T-cell (primary cell): ENCODE measurements around the gene MYBPC3. TPM values are rescaled to one million over a fixed set of nuclear protein-coding genes. Genes with fewer than 3 reads are reported as not detected.

Source experiments
- ATAC-seq, 4 experiments: fragments of 200-7000 bp in 3 of 4; fragments of 150-1000 bp in 1 of 4; cut with Tn5 transposase; replicated peaks in 1 of 4; 1 replicate in 3 of 4; 2 replicates in 1 of 4; pipeline ENCODE4 v1.10.0; 2021; ENCODE audit warnings: moderate library complexity in 3 of 4, mild to moderate bottlenecking in 2 of 4, moderate number of reproducible peaks in 1 of 4
- CTCF ChIA-PET, 2 donors: fragments of 300-600 bp; sonication (Branson Sonifier 250); formaldehyde crosslinking; loops; one replicate each; lab custom pipeline; 2022; ENCODE audit warnings: antibody characterized with exemption in 2 of 2; lab: Charles Lee
- POLR2A ChIA-PET, 2 donors: fragments of 300-600 bp; sonication (Branson Sonifier 250); formaldehyde crosslinking; loops; one replicate each; lab custom pipeline; 2022; ENCODE audit warnings: antibody characterized with exemption in 2 of 2; lab: Charles Lee
- DNase-seq, 35 experiments: peaks; one replicate each; pipeline versions ENCODE4 v3.0.0 to v3.0.0-alpha.2; 2013 to 2023
- H3K27ac ChIP-seq: one replicate; pipeline ENCODE4 v1.5.1; 2013; ENCODE audit warnings: low read length
- H3K27me3 ChIP-seq, 2 experiments: replicated peaks in 1 of 2; 1 replicate in 1 of 2; 2 replicates in 1 of 2; pipeline versions ENCODE4 v1.6.1 to v1.7.0; 2013; ENCODE audit warnings: low read length in 1 of 2, mixed read lengths in 1 of 2; ENCODE audit not compliant: control insufficient read depth in 2 of 2, insufficient read depth in 2 of 2; ENCODE audit errors: extremely low read depth in 1 of 2
- H3K36me3 ChIP-seq, 2 donors: 1 replicate in 1 of 2; 2 replicates in 1 of 2; pipeline versions ENCODE4 v1.6.1 to v1.7.0; 2013; ENCODE audit warnings: low read length in 1 of 2; ENCODE audit not compliant: control insufficient read depth in 2 of 2, insufficient read depth in 1 of 2; ENCODE audit errors: extremely low read depth in 1 of 2
- H3K4me1 ChIP-seq, 2 experiments: 1 replicate in 1 of 2; 2 replicates in 1 of 2; pipeline versions ENCODE4 v1.6.1 to v1.7.0; 2013; ENCODE audit warnings: low read length in 2 of 2, mixed read lengths in 1 of 2; ENCODE audit not compliant: insufficient read depth in 2 of 2, control insufficient read depth in 1 of 2; ENCODE audit errors: extremely low read depth in 1 of 2
- H3K4me3 ChIP-seq, 2 donors: 1 replicate in 1 of 2; 2 replicates in 1 of 2; pipeline versions ENCODE4 v1.5.1 to v1.7.0; 2013; ENCODE audit warnings: mild to moderate bottlenecking in 2 of 2, low read length in 1 of 2, moderate library complexity in 1 of 2; ENCODE audit not compliant: control insufficient read depth in 1 of 2; ENCODE audit errors: extremely low read depth in 1 of 2
- H3K9me3 ChIP-seq: 2 replicates; pipeline ENCODE4 v1.7.0; 2013
- H3K27ac Mint-ChIP-seq, 2 donors: one replicate each; pipeline ENCODE4 v1.8.0; 2020 to 2021; ENCODE audit warnings: mild to moderate bottlenecking in 2 of 2, mixed read lengths in 2 of 2
- H3K27me3 Mint-ChIP-seq, 2 donors: one replicate each; pipeline ENCODE4 v1.8.0; 2021 to 2022; ENCODE audit warnings: mixed read lengths in 2 of 2
- H3K36me3 Mint-ChIP-seq: one replicate; pipeline ENCODE4 v1.8.0; 2021; ENCODE audit warnings: mixed read lengths
- H3K4me1 Mint-ChIP-seq, 3 donors: one replicate each; pipeline ENCODE4 v1.8.0; 2020 to 2022; ENCODE audit warnings: mixed read lengths in 3 of 3, mild to moderate bottlenecking in 1 of 3
- H3K4me3 Mint-ChIP-seq, 3 donors: one replicate each; pipeline ENCODE4 v1.8.0; 2020 to 2022; ENCODE audit warnings: mild to moderate bottlenecking in 3 of 3, mixed read lengths in 3 of 3, moderate library complexity in 3 of 3
- H3K9me3 Mint-ChIP-seq, 3 donors: one replicate each; pipeline ENCODE4 v1.8.0; 2020 to 2022; ENCODE audit warnings: mixed read lengths in 3 of 3
- WGBS: methylation state at CpG from one replicate; pipeline ENCODE4 v1.1.5; 2013; ENCODE audit warnings: missing lambda C conversion rate; ENCODE audit not compliant: insufficient coverage; 5-methylcytosine and 5-hydroxymethylcytosine counted together
- total RNA-seq, 35 experiments: library from RNA in 6 of 35; stranded (reverse) in 6 of 35; fragments of 120-200 nt in 1 of 35; gene quantifications; one replicate each; pipeline versions ENCODE4 v1.2.1 to v1.2.4 and lab custom pipeline; 2013 to 2026

MYBPC3 gene
- total RNA-seq, 5 donors from 2014 or later (not counting 1 experiment from before 2014, with no cell fraction given): not detected

DNA sequence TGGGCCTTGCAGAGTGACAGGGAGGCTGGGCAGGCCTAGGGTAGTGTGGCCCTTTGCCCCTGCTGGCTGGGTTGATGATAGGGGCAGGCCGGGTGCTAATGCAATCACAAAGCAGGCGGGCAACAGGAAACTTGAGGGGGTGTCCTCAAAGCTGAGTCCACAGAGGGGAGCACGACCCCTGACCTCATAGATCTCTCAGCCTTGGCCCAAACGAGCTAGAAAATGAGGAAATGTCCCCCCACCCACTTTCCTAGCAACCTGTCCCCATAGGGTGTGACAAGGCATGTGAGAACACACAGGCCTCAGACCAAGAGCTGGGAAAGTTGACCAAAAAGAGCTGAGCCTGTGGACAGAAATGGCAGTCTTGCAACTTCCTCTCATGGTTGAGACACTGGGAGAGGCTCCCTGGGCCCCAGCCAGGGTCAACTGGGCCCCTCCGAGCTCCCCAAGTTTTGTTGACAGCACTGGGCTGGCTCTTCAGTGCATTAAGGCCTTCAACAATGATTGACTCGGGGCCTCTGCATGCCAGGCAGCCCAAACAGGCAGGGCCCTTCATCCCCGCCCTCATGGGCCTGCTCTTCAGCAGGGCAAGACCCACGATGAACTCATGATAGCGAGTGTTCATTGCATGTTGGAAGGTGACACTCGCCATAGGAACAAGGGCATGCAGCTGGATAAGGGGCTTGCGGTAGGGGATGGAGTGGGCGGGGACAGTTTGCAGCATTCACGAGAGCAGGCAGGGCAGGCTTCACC is 35.6 kb upstream of the MYBPC3 start:
- H3K4me3 ChIP-seq: no peak overlapping the region
- H3K9me3 ChIP-seq: no peaks in the 10 kb centered on the region
- H3K4me1 Mint-ChIP-seq: peaks cover 21 to 35% (median 21%) of the 10 kb centered on the region in 3 donors
- no peaks in the 10 kb centered on the region for H3K9me3 Mint-ChIP-seq
- no peaks in the 10 kb centered on the region for H3K36me3 ChIP-seq
- no peak overlapping the region for H3K4me3 Mint-ChIP-seq
- H3K27ac Mint-ChIP-seq: peak overlapping the region in 1 of 2 donors; percentile 34
- H3K36me3 Mint-ChIP-seq: no peaks in the 10 kb centered on the region
- peaks cover 0 to 7% of the 10 kb centered on the region in 2 experiments for H3K27me3 ChIP-seq
- H3K4me1 ChIP-seq: peaks cover 0 to 42% of the 10 kb centered on the region in 2 experiments
- ATAC-seq (no peak), DNase-seq (no peak)
- no peaks in the 10 kb centered on the region for H3K27me3 Mint-ChIP-seq
- POLR2A ChIA-PET: interaction anchor here in 1 of 2 donors (0.6 kb wide), 1 partner anchor 14 kb away, joined by 4 read pairs; no protein-coding TSS in a partner anchor
- 83% methylated on average over 9 of the region's 13 CpGs for WGBS
- H3K27ac ChIP-seq: no peak overlapping the region
- CTCF ChIA-PET: interaction anchor here in 1 of 2 donors (0.6 kb wide), 1 partner anchor 162 kb away, joined by 7 read pairs; no protein-coding TSS in a partner anchor

DNA sequence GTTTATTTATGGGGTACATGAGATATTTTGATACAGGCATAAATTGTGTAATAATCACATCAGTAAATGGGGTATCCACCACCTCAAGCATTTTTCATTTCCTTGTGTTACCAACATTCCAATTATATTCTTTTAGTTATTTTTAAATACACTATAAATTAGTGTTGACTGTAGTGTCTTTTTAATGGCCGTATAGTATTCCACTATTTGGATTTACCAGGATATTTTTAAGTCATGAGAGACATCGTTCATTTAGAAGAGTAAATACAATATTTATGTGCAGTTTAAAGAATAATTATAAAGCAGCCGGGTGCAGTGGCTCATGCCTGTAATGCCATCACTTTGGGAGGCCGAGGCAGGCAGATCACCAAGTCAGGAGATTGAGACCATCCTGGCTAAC is 32.0 kb upstream of the MYBPC3 start:
- DNase-seq: no peak
- 80% methylated on average over 1 of the region's 4 CpGs for WGBS
- no peak overlapping the region for H3K27ac ChIP-seq
- H3K4me1 ChIP-seq: peaks cover 0 to 18% of the 10 kb centered on the region in 2 experiments
- POLR2A ChIA-PET: no interaction called here
- no peaks in the 10 kb centered on the region for H3K36me3 ChIP-seq
- H3K9me3 ChIP-seq: no peaks in the 10 kb centered on the region
- CTCF ChIA-PET: no interaction called here
- Mint-ChIP-seq H3K36me3 (no peaks in the 10 kb centered on the region), H3K27ac (no peak overlapping the region), H3K4me3 (no peak overlapping the region), H3K9me3 (no peaks in the 10 kb centered on the region), H3K27me3 (no peaks in the 10 kb centered on the region), H3K4me1 (peaks cover 7 to 12% (median 10%) of the 10 kb centered on the region in 3 donors)
- peaks cover 0 to 7% of the 10 kb centered on the region in 2 experiments for H3K27me3 ChIP-seq
- ATAC-seq: no peak
- no peak overlapping the region for H3K4me3 ChIP-seq

DNA sequence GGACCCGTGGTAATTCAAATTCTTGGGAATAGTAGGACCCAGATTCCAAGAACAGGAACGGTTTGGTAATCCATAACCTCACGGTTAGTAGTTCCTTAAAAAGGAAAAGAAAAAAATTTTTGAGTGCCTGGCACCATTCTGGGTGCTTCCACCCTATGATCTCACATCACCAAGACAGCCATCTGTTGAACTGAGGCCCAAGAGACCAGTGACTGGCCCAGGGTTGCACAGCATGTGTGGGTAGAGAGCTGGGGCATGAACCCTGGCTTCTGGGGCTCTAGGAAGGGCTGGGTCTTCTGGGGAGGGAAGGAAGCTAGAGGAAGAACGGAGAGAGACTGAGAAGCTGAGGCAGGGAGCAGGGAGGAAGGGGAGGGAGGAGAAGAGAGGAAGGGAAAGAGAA is 30.6 kb upstream of the MYBPC3 start:
- WGBS: 89% methylated on average over 3 of the region's 4 CpGs
- POLR2A ChIA-PET: no interaction called here

DNA sequence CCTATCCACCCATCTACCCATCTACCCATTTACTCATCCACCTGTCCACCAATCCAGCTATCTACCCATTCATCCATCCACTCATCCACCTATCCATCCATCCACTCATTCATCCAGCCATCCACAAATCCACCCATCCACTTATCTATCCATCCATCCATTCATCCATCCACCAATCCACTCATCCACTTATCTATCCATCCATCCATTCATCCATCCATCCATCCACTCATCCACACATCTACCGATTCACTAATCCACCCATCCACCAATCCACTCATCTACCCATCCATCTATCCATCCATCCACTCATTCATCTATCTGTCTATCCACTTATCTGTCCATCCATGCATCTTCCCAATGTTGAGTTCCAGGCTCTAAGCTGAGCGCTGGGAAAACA is 27.6 kb upstream of the MYBPC3 start:
- H3K27me3 Mint-ChIP-seq: no peaks in the 10 kb centered on the region
- Histone ChIP-seq H3K27me3 (no peaks in the 10 kb centered on the region), H3K4me1 (peaks cover 0 to 5% of the 10 kb centered on the region in 2 experiments), H3K27ac (no peak overlapping the region), H3K9me3 (no peaks in the 10 kb centered on the region), H3K4me3 (no peak overlapping the region), H3K36me3 (no peaks in the 10 kb centered on the region)
- CTCF ChIA-PET: no interaction called here
- no peak overlapping the region for H3K27ac Mint-ChIP-seq
- POLR2A ChIA-PET: no interaction called here
- no peaks in the 10 kb centered on the region for H3K36me3 Mint-ChIP-seq
- WGBS: 100% methylated on average over 1 of the region's 2 CpGs
- DNase-seq (no peak), ATAC-seq (no peak)
- H3K9me3 Mint-ChIP-seq: no peaks in the 10 kb centered on the region
- H3K4me1 Mint-ChIP-seq: peaks cover 0 to 6% (median 3%) of the 10 kb centered on the region in 3 donors
- H3K4me3 Mint-ChIP-seq: no peak overlapping the region

More for the DNA sequence above, 30.6 kb upstream of the MYBPC3 start:
- CTCF ChIA-PET: interaction anchor here in 1 of 2 donors (0.6 kb wide), 1 partner anchor 73 kb away, joined by 10 read pairs; no protein-coding TSS in a partner anchor
- peaks cover 0 to 3% of the 10 kb centered on the region in 2 experiments for H3K27me3 ChIP-seq
- Mint-ChIP-seq H3K9me3 (no peaks in the 10 kb centered on the region), H3K4me3 (no peak overlapping the region), H3K36me3 (no peaks in the 10 kb centered on the region), H3K27ac (no peak overlapping the region), H3K4me1 (peaks cover 0 to 6% (median 0%) of the 10 kb centered on the region in 3 donors), H3K27me3 (no peaks in the 10 kb centered on the region)
- no peaks in the 10 kb centered on the region for H3K36me3 ChIP-seq
- no peak overlapping the region for H3K27ac ChIP-seq
- ATAC-seq (no peak), DNase-seq (no peak)
- peaks cover 0 to 9% of the 10 kb centered on the region in 2 experiments for H3K4me1 ChIP-seq
- no peaks in the 10 kb centered on the region for H3K9me3 ChIP-seq
- H3K4me3 ChIP-seq: no peak overlapping the region

DNA sequence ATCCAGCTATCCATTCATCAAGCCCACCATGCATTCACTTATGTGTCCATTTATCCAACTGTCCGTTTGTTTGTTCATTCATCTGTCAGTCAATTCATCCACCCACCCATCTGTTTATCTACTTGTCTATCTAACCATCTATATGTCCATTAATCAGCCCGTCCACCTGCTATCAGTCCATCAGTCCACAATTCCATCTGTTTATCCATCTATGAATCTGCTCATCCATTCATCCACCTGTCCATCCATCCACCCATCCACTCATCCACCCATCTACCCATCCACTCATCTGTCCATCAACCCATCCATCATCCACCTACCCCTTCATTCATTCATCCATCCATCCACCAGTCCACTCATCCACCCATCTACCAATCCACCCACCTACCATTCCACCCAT is 26.8 kb upstream of the MYBPC3 start:
- Histone ChIP-seq H3K4me1 (peaks cover 0 to 6% of the 10 kb centered on the region in 2 experiments), H3K27ac (no peak overlapping the region), H3K4me3 (no peak overlapping the region), H3K36me3 (no peaks in the 10 kb centered on the region), H3K27me3 (no peaks in the 10 kb centered on the region), H3K9me3 (no peaks in the 10 kb centered on the region)
- H3K4me1 Mint-ChIP-seq: peaks cover 0 to 6% (median 3%) of the 10 kb centered on the region in 3 donors
- DNase-seq (no peak), ATAC-seq (no peak)
- ChIA-PET CTCF (no interaction called here), POLR2A (no interaction called here)
- no peak overlapping the region for H3K27ac Mint-ChIP-seq
- no peaks in the 10 kb centered on the region for H3K36me3 Mint-ChIP-seq
- H3K9me3 Mint-ChIP-seq: no peaks in the 10 kb centered on the region
- WGBS: 79% methylated on average over 2 of the region's 2 CpGs
- H3K4me3 Mint-ChIP-seq: no peak overlapping the region
- no peaks in the 10 kb centered on the region for H3K27me3 Mint-ChIP-seq

DNA sequence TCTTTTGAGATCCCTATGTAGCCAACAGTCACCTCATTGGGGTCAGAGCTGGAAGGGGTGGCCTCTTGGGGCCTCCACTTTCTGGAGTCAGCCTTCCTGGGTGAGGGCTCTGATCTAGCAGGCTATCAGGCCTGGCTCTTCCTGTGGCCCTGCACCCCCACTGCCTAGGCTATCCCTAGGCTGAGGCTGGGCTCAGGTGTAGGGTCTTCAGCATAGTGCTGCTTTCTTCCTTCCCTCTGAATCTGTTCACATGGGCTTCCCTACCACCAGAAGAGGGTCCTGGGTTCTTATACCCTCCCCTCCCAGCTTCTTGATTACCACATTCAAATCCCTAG is 26.3 kb upstream of the MYBPC3 start:
- Mint-ChIP-seq H3K4me1 (peaks cover 2 to 6% (median 6%) of the 10 kb centered on the region in 3 donors), H3K27me3 (no peaks in the 10 kb centered on the region), H3K4me3 (no peak overlapping the region), H3K27ac (peak overlapping the region in 1 of 2 donors; percentile 67), H3K36me3 (no peaks in the 10 kb centered on the region), H3K9me3 (no peaks in the 10 kb centered on the region)
- CTCF ChIA-PET: no interaction called here
- Histone ChIP-seq H3K27me3 (no peaks in the 10 kb centered on the region), H3K4me1 (peaks cover 0 to 11% of the 10 kb centered on the region in 2 experiments), H3K27ac (no peak overlapping the region), H3K36me3 (no peaks in the 10 kb centered on the region), H3K4me3 (no peak overlapping the region), H3K9me3 (no peaks in the 10 kb centered on the region)
- ATAC-seq (no peak), DNase-seq (no peak)
- POLR2A ChIA-PET: no interaction called here
